Measurements from ENCODE around the gene NSMCE1.
"Not testable (repeated sequence)": the region's sequence is repeated elsewhere in the genome, so short reads cannot be mapped to it uniquely, and the experiment has no call there.

Gene NSMCE1

GRCh38 chr16:27214084-27214961, 54.2 kb downstream of the NSMCE1 start:
- no peak for DNase-seq (ENCODE audit: low spot score in 2 of 2)
- Histone ChIP-seq H3K27me3 (ENCODE audit: low read depth) (no peaks in the 10 kb centered on the region), H3K4me1 (no peaks in the 10 kb centered on the region), H3K36me3 (replicated peaks) (no peaks in the 10 kb centered on the region), H3K4me3 (no peak overlapping the region), H3K9me3 (no peaks in the 10 kb centered on the region)
- in situ Hi-C loops (cut with MboI; ENCODE audit: low sequenced_read_pairs) = no loop called here

- Histone ChIP-seq H3K4me1 (no peaks in the 10 kb centered on the region), H3K9me3 (no peaks in the 10 kb centered on the region), H3K4me3 (no peak overlapping the region), H3K36me3 (replicated peaks) (no peaks in the 10 kb centered on the region), H3K27me3 (ENCODE audit: low read depth) (no peaks in the 10 kb centered on the region)
- no peak for DNase-seq (ENCODE audit: low spot score in 2 of 2)
- in situ Hi-C loops (cut with MboI; ENCODE audit: low sequenced_read_pairs) = no loop called here
These were observed 57.5 kb downstream of the NSMCE1 start for GRCh38 chr16:27211026-27211425.

GRCh38 chr16:27210174-27210573, 58.4 kb downstream of the NSMCE1 start:
- in situ Hi-C loops (cut with MboI; ENCODE audit: low sequenced_read_pairs) = no loop called here
- no peak overlapping the region for H3K4me3 ChIP-seq
- no peaks in the 10 kb centered on the region for H3K4me1 ChIP-seq
- H3K9me3 ChIP-seq = no peaks in the 10 kb centered on the region
- no peaks in the 10 kb centered on the region for H3K36me3 ChIP-seq (replicated peaks)
- no peak for DNase-seq (ENCODE audit: low spot score in 2 of 2)
- H3K27me3 ChIP-seq (ENCODE audit: low read depth) = no peaks in the 10 kb centered on the region

DNA sequence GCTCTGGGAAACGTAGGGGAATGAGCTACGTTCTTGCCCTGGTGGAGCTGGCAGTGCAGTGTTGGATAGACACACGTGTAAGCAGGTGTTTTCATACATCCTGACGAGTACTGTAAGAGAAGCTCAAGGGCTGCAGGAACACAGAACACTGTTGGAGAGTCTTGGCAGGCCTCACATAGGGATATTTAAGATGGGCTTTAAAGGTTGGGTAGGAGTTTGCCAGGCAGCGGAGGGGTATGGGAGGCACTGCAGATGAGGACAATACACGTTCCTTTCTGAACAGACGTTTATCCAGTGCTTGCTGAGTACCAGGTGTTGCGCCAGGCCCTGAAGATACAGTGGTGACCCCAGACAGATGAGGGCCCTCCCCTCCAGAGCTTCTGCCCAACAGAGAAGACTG, 59.0 kb downstream of the NSMCE1 start:
- Histone ChIP-seq H3K9me3 (no peaks in the 10 kb centered on the region), H3K4me1 (peaks cover under 1% of the 10 kb centered on the region), H3K36me3 (replicated peaks) (no peaks in the 10 kb centered on the region), H3K4me3 (no peak overlapping the region), H3K27me3 (ENCODE audit: low read depth) (no peaks in the 10 kb centered on the region)
- DNase-seq (ENCODE audit: low spot score in 2 of 2) = no peak
- in situ Hi-C loops (cut with MboI; ENCODE audit: low sequenced_read_pairs) = no loop called here

- no peaks in the 10 kb centered on the region for H3K9me3 ChIP-seq
- H3K36me3 ChIP-seq (replicated peaks) = no peaks in the 10 kb centered on the region
- peaks cover 5% of the 10 kb centered on the region for H3K4me1 ChIP-seq
- no peak overlapping the region for H3K4me3 ChIP-seq
- DNase-seq (ENCODE audit: low spot score in 2 of 2) = no peak
- H3K27me3 ChIP-seq (ENCODE audit: low read depth) = no peaks in the 10 kb centered on the region
- in situ Hi-C loops (cut with MboI; ENCODE audit: low sequenced_read_pairs) = no loop called here
These were observed 59.8 kb downstream of the NSMCE1 start for GRCh38 chr16:27208796-27209195.

GRCh38 chr16:27208081-27208680, 60.4 kb downstream of the NSMCE1 start:
- Histone ChIP-seq H3K36me3 (replicated peaks) (no peaks in the 10 kb centered on the region), H3K9me3 (no peaks in the 10 kb centered on the region), H3K4me3 (no peak overlapping the region), H3K27me3 (ENCODE audit: low read depth) (no peaks in the 10 kb centered on the region), H3K4me1 (peaks cover 5% of the 10 kb centered on the region)
- in situ Hi-C loops (cut with MboI; ENCODE audit: low sequenced_read_pairs) = no loop called here
- no peak for DNase-seq (ENCODE audit: low spot score in 2 of 2)

GRCh38 chr16:27207121-27207520, 61.5 kb downstream of the NSMCE1 start:
- H3K9me3 ChIP-seq; H3K4me1 ChIP-seq; H3K36me3 ChIP-seq (replicated peaks); H3K4me3 ChIP-seq; H3K27me3 ChIP-seq (ENCODE audit: low read depth); in situ Hi-C loops (cut with MboI; ENCODE audit: low sequenced_read_pairs); DNase-seq (ENCODE audit: low spot score in 2 of 2): not testable (repeated sequence)

DNA sequence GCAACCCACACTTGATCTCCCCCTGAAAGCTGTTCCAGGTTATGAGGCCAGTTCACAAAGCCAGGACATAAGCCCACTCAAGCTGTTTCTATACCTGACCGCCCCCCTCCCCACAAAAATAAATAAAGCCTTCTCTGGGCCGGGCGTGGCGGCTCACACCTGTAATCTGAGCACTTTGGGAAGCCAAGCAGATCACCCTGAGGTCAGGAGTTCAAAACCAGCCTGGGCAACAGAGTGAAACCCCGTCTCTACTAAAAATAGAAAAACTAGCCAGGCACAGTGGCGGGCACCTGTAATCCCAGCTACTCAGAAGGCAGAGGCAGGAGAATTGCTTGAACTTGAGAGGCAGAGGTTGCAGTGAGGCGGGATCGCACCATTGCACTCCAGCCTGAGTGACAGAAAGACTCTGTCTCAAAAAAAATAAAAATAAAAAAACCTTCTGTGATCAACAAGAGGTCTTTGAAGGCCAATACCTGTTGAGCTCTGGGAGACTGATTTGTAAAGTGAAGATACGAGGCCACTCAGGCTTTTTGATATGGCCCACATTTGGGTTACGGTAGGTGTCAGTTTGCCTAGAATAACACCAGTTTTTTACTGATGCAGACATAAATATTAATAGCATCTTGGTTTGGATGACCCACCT, 63.0 kb downstream of the NSMCE1 start:
- in situ Hi-C loops (cut with MboI; ENCODE audit: low sequenced_read_pairs) = no loop called here
- no peaks in the 10 kb centered on the region for H3K36me3 ChIP-seq (replicated peaks)
- DNase-seq (ENCODE audit: low spot score in 2 of 2) = no peak
- H3K4me3 ChIP-seq = no peak overlapping the region
- H3K27me3 ChIP-seq (ENCODE audit: low read depth) = no peaks in the 10 kb centered on the region
- peaks cover 9% of the 10 kb centered on the region for H3K4me1 ChIP-seq
- no peaks in the 10 kb centered on the region for H3K9me3 ChIP-seq

DNA sequence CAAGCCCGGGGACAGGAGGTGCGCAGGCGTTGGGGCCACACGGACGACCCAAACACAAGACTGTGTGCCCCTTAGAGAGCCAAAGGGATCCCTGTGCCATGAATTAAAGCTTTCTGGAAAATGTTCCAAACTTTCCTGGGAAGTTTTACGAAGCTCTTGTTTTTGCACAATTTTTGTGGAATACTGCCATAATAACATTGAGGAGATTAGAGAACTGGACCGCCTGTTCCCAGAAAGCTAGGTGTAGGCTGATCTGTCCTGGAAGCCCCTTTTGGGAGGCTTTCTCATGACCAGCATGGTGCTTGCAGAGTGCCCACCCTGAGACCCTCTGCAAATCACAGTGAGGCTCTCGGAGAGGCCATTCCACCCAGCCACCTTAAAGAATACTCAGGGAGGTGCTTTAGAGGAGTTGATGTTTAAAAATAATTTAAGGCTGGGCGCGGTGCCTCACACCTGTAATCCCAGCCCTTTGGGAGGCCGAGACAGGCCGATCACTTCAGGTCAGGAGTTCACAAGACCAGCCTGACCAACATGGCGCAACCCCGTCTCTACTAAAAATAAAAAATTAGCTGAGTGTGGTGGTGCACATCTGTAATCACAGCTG, 64.2 kb downstream of the NSMCE1 start:
- Histone ChIP-seq H3K4me1 (peaks cover 9% of the 10 kb centered on the region), H3K27me3 (ENCODE audit: low read depth) (no peaks in the 10 kb centered on the region), H3K36me3 (replicated peaks) (no peaks in the 10 kb centered on the region), H3K4me3 (peak overlapping the region; percentile 53), H3K9me3 (no peaks in the 10 kb centered on the region)
- DNase-seq (ENCODE audit: low spot score in 2 of 2) = no peak
- in situ Hi-C loops (cut with MboI; ENCODE audit: low sequenced_read_pairs) = no loop called here

DNA sequence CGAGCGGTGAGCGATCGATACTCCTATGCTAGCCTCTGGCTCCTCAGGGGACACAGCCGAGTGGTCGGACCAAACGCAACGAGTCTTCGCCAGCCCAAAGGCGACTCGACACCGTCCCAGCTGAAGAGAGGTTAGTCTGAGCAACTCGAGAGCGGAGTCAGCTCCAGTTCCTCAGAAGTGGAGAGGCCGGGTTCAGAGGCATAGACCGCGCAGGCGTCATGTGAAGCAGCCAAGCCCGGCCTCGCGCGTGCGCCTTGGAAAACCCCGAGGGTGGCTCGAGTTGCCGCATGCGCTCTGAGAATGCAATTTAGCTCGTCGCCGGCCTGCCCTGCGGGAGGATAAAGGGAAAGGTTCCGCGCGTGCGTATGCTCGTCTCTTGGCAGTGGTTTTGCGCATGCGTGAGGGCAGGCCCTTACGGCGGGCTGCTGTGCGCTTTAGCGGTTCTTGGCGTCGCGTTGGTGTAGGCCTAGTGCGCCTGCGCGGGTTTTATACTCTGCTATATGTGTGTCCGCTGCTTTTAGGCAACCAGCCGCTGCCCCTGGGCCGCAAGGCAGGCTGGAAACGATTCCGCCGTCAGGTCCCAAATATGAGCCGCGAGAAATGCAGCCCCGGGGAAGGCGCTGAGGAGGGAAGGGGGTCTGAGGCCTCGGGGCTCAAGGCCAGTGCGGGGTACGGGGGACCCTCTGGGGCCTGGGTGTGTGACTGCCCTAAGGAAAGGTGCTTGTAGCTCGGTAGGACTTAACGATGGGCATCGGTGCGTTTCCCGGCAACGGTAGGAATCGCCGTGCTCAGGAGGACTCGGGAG, 64.9 kb downstream of the NSMCE1 start, which contains the start of gene KDM8:
KDM8 (plus strand) TSS at position 20 of the 805 bp plus-strand sequence. CDS start 6,598 bp downstream, outside the sequence.
- peak; percentile 97 to 99 for DNase-seq (ENCODE audit: low spot score in 2 of 2)
- Histone ChIP-seq H3K4me3 (peak within 1 kb of the TSS; percentile 53), H3K4me1 (peaks cover 9% of the 10 kb centered on the region), H3K36me3 (replicated peaks) (no peaks in the 10 kb centered on the region), H3K9me3 (no peaks in the 10 kb centered on the region), H3K27me3 (ENCODE audit: low read depth) (no peaks in the 10 kb centered on the region)
- in situ Hi-C loops (cut with MboI; ENCODE audit: low sequenced_read_pairs) = no loop called here

DNA sequence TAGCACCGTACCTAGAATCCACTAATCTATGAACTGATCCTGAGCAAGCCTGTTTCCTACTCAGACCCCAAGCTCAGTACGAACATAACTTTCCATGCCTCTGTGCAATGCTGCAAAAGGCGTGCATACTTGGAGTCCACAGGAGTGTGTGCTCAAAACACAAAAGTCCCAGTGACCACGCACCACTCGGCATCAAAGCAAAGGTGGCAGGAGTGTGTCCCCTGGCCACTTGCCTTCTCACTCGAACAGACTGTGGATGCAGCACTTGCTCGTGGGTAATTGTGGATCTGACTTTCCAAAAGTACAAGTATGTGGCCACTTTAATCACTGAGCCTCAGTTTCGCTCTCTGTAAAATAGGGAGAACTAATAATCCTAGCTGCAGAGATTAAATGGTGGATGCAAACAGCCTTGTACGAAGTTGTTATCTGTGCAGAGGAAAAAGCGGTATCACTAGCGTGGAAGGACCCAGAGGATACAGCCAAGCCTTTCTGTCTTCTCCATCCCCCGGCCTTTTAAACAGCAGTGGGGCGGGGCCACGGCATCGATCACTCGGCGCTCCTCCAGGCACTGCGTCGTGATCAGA, 65.6 kb downstream of the NSMCE1 start:
- no peaks in the 10 kb centered on the region for H3K27me3 ChIP-seq (ENCODE audit: low read depth)
- in situ Hi-C loops (cut with MboI; ENCODE audit: low sequenced_read_pairs) = no loop called here
- no peaks in the 10 kb centered on the region for H3K9me3 ChIP-seq
- no peaks in the 10 kb centered on the region for H3K36me3 ChIP-seq (replicated peaks)
- H3K4me1 ChIP-seq = peaks cover 9% of the 10 kb centered on the region
- peak overlapping the region; percentile 53 for H3K4me3 ChIP-seq
- peak; percentile 60 to 94 for DNase-seq (ENCODE audit: low spot score in 2 of 2)

GRCh38 chr16:27200914-27201313, 67.7 kb downstream of the NSMCE1 start:
- H3K36me3 ChIP-seq (replicated peaks); H3K27me3 ChIP-seq (ENCODE audit: low read depth); in situ Hi-C loops (cut with MboI; ENCODE audit: low sequenced_read_pairs); H3K4me1 ChIP-seq; H3K4me3 ChIP-seq; H3K9me3 ChIP-seq; DNase-seq (ENCODE audit: low spot score in 2 of 2): not testable (repeated sequence)

DNA sequence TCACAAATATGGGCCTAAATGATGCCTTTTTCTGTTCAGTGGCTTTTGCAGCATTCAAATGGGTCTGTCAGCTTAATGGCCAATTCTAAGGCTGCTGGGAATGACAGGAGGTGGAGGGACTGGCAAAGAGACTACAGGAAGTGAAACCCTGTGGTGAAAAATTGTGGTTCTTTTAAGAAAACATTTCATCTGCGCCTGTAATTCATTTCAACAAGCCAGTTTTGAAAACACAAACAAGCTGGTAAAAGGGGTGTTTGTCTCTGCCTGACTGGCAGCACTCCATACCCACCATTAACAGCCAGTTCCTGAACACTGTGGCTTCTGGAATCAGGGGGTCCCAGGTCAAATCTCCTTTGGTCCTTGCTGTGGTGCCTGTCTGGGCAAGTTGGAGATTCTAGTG, 68.8 kb downstream of the NSMCE1 start:
- Histone ChIP-seq H3K4me3 (no peak overlapping the region), H3K4me1 (peaks cover 9% of the 10 kb centered on the region), H3K9me3 (no peaks in the 10 kb centered on the region), H3K36me3 (replicated peaks) (no peaks in the 10 kb centered on the region), H3K27me3 (ENCODE audit: low read depth) (no peaks in the 10 kb centered on the region)
- DNase-seq (ENCODE audit: low spot score in 2 of 2) = no peak
- in situ Hi-C loops (cut with MboI; ENCODE audit: low sequenced_read_pairs) = no loop called here

Data from HAP-1 (cell line).